Stimulated activated CD4-positive, alpha-beta T cell treated with anti-CD3 and anti-CD28 coated beads, Interleukin-4, amount 100 ng/mL, for 48 hours (primary cell): ENCODE results near the gene AMH.
A peak's percentile ranks its signal among the peaks of the same experiment; 100 is the strongest.

Experiments used
- DNase-seq, 2 donors: peaks; one replicate each; pipeline ENCODE4 v3.0.0-alpha.2; 2020; ENCODE audit warnings: low read depth in 2 of 2

The AMH gene

GRCh38 chr19:2235381-2236063, 13.6 kb upstream of the AMH start:
- DNase-seq: no peak

DNA sequence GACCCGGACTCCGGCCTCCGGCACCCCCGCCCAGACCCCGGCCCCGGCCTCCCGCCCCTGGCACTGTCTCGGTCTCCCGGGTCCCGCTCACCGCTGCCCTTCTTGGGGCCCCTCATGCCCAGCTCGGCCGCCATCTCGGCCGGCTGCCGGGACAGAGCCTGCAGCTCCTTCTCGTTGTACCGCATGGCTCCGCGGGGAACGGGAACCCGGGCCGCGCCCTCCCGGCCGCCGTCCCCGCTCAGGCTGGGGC, 13.1 kb upstream of the AMH start:
- DNase-seq: no peak

- DNase-seq: peak; percentile 97 to 98
Measured at GRCh38 chr19:2236314-2237050, 12.6 kb upstream of the AMH start, which contains the start of the genes PLEKHJ1 and SF3A2. Gene PLEKHJ1 (minus strand): TSS chr19:2236329. CDS start chr19:2236248, 81 bp downstream. Gene SF3A2 (plus strand): TSS chr19:2236824. CDS start chr19:2243419, 6,595 bp downstream.

- no peak for DNase-seq
Measured at GRCh38 chr19:2237051-2237868, 11.9 kb upstream of the AMH start.

DNA sequence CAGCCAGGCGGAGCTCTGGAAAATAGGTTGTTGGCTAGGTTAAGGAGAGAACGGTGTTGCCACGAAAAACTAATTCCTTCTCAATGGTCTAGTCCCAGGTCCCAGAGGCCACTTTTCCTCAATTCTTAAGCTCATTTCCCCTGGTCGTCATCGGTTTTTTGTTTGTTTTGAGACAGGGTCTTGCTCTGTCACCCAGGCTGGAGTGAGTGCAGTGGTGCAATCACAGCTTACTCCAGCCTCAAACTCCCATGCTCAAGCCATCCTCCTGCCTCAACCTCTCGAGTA, 11.3 kb upstream of the AMH start:
- no peak for DNase-seq

DNA sequence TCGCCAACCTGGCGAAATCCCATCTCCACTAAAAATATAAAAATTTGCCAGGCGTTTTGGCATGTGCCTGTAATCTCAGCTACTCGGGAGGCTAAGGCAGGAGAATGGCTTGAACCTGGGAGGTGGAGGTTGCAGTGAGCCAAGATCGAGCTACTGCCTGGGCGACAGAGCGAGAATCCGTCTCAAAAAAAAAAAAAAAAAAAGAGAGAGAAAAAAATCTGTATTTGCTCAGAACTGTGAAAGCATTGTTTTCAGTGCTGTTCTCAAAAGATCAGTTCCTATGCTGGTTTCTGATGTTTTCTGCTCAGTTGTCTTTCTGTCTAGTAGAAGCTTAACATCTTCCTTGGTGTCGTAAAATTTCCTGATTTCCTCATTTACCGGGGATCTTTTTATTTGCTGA, 9.9 kb upstream of the AMH start:
- no peak for DNase-seq

GRCh38 chr19:2239771-2240770, 9.1 kb upstream of the AMH start:
- no peak for DNase-seq

GRCh38 chr19:2240881-2241760, 8.0 kb upstream of the AMH start:
- DNase-seq: no peak

- no peak for DNase-seq
Measured at GRCh38 chr19:2242092-2242537, 7.0 kb upstream of the AMH start.

- DNase-seq: no peak
Measured at GRCh38 chr19:2242816-2243215, 6.3 kb upstream of the AMH start.

DNA sequence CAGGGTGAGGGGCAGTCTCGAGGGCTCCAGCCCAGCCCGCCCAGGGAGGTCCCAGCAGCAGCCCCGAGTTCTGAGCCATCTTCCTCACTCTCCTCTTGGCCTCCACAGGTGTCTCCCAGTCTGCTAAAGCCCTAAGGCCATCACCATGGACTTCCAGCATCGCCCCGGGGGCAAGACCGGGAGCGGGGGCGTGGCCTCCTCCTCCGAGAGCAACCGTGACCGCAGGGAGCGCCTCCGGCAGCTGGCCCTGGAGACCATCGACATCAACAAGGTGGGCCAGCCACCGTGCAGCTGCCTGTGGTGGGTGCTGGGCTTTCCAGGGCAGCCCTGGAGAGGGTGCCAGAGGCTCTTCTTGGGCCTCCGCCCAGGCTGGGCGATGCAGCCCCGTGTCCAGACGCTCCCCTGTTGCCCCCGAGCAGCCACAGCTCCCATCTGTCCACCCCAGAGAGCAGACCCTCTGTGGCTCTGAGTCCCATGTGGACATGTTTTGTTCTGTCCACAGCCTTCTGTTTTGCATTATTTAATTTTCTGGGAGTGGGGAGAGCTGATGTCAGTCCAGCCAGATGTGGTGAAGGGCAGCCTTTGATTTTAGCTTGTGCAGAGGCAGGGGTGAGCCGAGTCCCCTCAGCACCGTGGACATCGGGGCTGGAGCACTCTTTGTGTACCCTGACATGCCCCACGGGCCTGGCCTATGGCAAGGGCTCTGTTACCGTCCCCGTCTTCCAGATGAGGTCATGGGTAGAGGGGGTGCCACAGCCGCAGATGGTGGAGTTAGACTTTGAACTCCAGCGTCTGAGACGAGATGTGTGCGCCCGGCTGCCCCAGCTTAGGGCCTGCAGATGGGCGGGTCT, 5.6 kb upstream of the AMH start:
- no peak for DNase-seq

- DNase-seq: no peak
Measured at GRCh38 chr19:2244125-2244411, 5.1 kb upstream of the AMH start.

GRCh38 chr19:2244486-2244885, 4.6 kb upstream of the AMH start:
- no peak for DNase-seq

DNA sequence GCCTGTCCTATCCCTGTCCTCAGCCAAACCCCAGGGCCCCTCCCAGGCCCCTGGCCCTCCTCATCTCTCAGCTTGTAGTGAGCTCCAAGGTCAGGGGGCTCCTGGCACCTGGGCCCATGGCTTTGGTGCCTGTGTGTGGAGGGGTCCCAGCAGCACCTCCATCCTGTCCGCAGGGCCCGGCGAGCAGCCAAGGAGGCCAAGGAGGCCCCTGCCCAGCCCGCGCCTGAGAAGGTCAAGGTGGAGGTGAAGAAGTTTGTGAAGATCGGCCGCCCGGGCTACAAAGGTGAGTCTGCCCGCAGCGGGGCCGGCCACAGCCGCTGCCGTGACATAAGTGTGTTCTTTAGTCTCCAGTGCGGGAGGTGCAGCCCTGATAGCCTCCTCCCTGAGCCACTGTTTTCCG, 3.9 kb upstream of the AMH start:
- DNase-seq: no peak

DNA sequence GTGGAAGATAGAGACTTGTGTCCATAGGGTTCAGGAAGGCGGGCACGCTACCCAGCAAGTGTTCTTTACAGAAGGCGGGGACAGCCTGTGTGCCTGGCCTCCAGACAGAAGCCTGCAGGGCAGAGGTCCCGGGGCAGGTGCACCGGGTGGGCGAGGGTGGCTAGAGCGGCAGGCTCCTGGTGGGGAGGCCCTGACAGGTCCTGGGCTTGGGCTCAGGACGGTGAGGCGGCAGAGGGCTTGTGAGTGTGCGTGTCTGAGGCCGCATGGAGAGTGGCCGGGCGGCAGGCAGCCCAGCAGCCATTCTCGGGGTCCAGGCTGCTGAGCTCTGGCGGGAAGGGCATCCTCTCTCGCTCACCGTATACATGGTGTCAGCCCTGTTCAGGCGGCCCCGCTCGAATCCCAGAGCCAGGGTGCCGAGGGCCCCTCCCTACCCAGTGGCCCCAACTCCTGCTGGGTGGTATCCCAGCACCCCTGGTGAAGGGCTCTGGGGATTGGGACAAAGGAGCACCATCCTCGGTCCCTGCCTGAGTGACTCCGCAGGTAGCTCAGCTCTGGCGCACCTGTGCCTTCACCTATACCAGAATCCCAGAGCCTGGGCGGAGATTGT, 3.0 kb upstream of the AMH start:
- no peak for DNase-seq

GRCh38 chr19:2246801-2247361, 2.2 kb upstream of the AMH start:
- no peak for DNase-seq

DNA sequence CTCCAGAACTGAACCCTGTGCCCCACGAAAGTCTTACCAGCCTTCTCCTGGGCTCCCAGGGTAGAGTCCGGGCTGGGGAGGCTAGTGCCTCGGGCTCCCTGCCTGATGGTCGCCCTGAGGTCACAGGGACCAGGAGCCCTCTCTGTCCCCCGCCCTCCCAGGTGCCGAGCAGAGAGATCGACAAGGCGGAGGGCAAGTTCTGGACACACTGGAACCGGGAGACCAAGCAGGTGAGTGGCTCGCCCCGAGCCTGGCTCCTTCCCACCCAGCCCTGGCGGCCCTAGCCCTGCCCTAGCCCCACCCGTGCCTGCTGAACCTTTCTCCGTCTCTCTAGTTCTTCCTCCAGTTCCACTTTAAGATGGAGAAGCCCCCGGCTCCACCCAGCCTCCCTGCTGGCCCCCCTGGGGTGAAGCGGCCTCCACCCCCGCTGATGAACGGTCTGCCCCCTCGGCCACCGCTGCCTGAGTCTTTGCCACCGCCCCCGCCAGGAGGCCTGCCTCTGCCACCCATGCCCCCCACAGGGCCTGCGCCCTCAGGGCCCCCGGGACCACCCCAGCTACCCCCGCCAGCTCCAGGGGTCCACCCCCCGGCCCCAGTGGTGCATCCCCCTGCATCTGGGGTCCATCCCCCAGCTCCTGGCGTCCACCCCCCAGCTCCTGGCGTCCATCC, 1.6 kb upstream of the AMH start:
- no peak for DNase-seq

- DNase-seq: no peak
Measured at GRCh38 chr19:2248136-2249009, 750 bp upstream of the AMH start.
